DMS53 treated with DMSO at 0.1 percent for 48 hours (cell line): Measurements from ENCODE around the gene ZNF772.

Experiments used
- DNase-seq: peaks from one replicate; lab custom pipeline; 2025; ENCODE audit not compliant: unreplicated experiment; lab: John Stamatoyannopoulos, UW

The ZNF772 gene

DNA sequence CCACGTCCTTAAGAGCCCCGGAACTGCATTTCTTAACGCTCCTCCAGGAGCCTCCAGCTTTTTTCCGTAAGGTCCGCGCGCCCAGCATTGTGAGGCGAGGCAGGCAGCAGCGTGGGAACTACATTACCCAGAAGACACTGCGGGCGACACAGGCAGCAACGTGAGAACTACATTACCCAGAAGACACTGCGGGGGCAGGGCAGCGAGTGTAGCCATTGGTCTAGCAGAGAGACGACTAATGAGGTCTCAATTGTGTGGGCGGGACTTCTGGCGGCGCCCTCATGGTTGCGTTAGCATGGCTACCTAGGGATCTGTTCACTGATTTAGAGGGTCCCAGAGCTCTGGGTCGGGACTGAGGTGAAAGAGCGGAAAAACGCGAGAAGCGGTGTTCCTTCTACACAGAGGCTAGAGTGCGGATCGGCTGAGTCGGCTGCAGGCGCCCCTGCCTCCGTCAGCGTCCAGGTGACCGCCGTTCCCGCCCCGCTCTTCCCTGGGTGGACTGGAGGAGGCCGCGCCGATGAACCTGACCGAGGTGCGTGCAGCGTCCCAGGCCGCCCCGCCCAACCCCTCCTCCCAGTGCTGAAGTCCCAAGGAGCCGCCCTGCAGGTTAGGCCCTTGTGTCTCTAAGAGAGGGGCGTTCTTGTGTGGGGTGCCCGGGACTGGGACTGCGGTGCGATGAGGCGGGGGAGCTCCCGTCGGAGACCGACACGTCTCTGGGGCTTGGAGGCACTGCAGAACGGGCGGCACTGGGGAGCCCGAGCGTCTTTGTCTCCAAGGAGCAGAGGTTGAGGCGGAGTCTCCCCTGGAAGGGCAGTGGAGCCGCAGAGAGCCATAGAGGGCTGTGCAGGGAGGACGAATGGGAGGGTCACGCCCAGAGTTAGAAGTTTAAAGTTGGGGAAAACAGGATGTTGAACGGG is 42.0 kb downstream of the ZNF772 start, which contains the start of gene ZNF749:
Gene ZNF749 (plus strand): TSS at position 264 of the 917 bp plus-strand sequence. CDS start 254 bp downstream, at position 518.
- DNase-seq, result peak; percentile 97

DNA sequence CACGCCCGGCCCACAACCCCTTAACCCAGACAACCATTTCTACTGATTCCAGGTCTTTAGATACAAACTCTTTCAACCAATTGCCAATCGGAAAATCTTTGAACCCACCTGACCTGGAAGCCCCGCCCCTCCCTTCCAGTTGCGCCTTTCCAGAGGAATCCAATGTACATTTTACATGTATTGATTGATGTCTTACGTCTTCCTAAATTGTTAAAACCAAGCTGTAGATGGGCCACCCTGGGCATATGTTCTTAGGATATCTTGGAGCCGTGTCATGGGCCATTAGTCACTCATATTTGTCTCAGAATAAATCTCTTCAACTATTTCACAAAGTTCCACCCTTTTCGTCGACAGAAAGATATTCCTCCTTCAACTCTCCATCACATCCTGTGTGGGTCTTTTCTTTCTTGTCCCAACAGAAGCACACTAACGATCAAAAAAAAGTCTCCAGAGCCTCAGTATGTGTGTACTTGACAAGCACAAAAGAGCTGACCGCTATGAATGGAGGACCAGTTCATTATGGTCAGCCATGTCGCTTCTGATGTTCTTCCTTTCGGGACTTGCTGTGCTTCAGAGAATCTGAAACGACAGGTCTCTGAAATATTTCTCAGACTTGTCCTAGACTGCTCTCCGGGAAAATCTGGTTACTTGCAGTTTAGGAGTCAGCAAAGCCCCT is 42.8 kb downstream of the ZNF772 start:
- DNase-seq, result peak; percentile 53

DNA sequence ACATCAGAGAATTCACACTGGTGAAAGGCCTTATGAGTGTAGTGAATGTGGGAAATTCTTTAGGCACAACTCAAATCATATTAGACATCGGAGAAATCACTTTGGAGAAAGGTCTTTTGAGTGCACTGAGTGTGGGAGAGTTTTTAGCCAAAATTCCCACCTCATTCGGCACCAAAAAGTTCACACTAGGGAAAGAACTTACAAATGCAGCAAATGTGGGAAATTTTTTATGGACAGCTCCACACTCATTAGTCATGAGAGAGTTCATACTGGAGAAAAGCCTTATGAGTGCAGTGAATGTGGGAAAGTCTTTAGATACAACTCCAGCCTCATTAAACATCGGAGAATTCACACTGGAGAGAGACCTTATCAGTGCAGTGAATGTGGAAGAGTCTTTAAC is 56.3 kb downstream of the ZNF772 start:
- no peak for DNase-seq

DNA sequence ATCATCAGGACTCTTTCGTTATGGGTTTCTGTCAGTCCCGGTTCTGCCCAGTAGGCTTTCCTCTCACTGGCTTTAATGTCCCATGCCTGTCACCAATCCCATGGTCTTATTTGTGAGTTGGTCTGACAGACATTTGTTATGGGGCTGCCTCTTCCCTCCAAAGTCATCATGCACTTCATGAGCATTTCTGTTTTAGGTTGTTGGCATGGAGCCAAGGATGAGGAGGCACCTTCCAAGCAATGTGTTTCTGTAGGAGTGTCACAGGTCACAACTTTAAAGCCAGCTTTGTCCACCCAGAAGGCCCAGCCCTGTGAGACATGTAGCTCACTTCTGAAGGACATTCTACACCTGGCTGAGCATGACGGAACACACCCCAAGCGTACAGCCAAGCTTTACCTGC is 57.9 kb downstream of the ZNF772 start:
- DNase-seq, result no peak
